Right cardiac atrium (tissue), 5 donors: ENCODE measurements around the gene CD81. TPM values are rescaled to one million over a fixed set of nuclear protein-coding genes. Genes with fewer than 3 reads are reported as not detected.
"Not testable (repeated sequence)": the region's sequence is repeated elsewhere in the genome, so short reads cannot be mapped to it uniquely, and the experiment has no call there.

Source experiments
- ATAC-seq, 2 donors: fragments of 200-7000 bp; cut with Tn5 transposase; one replicate each; pipeline versions ENCODE4 v1.8.0 to v1.9.1; 2020; ENCODE audit warnings: moderate library complexity in 2 of 2, mild to moderate bottlenecking in 1 of 2
- DNase-seq, 3 donors: peaks; one replicate each; pipeline ENCODE4 v3.0.0-alpha.2; 2020
- H3K27ac ChIP-seq: one replicate; pipeline ENCODE4 v1.5.1; 2013; ENCODE audit warnings: mild to moderate bottlenecking, low read length, control low read depth, moderate library complexity
- H3K27me3 ChIP-seq: one replicate; pipeline ENCODE4 v1.6.1; 2013; ENCODE audit not compliant: control insufficient read depth, insufficient read depth
- H3K4me1 ChIP-seq: one replicate; pipeline ENCODE4 v1.6.1; 2013; ENCODE audit warnings: low read length; ENCODE audit not compliant: control insufficient read depth, insufficient read depth
- H3K4me3 ChIP-seq: one replicate; pipeline ENCODE4 v1.5.1; 2013; ENCODE audit warnings: low read length, control low read depth
- H3K9me3 ChIP-seq: one replicate; pipeline ENCODE4 v1.6.1; 2013; ENCODE audit warnings: low read length; ENCODE audit not compliant: control insufficient read depth
- WGBS: extraction: QIAGEN DNeasy Blood & Tissue Kit; methylation state at CpG from one replicate; pipeline ENCODE4 v1.1.7; 2013; 5-methylcytosine and 5-hydroxymethylcytosine counted together
- intact Hi-C, 4 donors: fragments of 100-400 bp; cut with DNase I; formaldehyde crosslinking; loops; one replicate each; pipeline versions ENCODE4 v1.11.0 to v1.14.0; 2022 to 2023
- long read RNA-seq, 4 donors: library from polyadenylated mRNA; unstranded; transcript quantifications; one replicate each; pipeline ENCODE4 v2.0.0, GENCODE V29; 2020 to 2021
- polyA plus RNA-seq: library from polyadenylated mRNA; stranded (reverse); fragments of 200-250 nt; gene quantifications from one replicate; pipeline ENCODE4 v1.2.3, GENCODE V29; 2013
- total RNA-seq, 4 donors: library from RNA; stranded (reverse); fragmentation: NEBNext Ultra II Directional; extraction: Animal tissue kit (Norgen Biotek cat#: 25700); gene quantifications; one replicate each; pipeline ENCODE4 v1.2.1, GENCODE V29; 2021
- donor health status: healthy with polysubstance abuse.
- donor health status: DM: no; HTN: yes; CAD: no.
- donor health status: DM: no; HTN: no; CAD: no.
- donor health status: DM: no; HTN: yes; CAD: no; lungs with severe emphysema.
- donor health status: DM: yes; HTN: yes; CAD: no.

CD81 gene
- total RNA-seq (100 to 1,000 TPM; 677 to 920 (median 748) TPM), polyA plus RNA-seq (869 TPM)
- long read RNA-seq, donor 1, transcript CD81-201 (8 exons, 1,520 nt): major isoform, 518 of 578 reads
- long read RNA-seq, donor 1, transcript CD81-207 (6 exons, 890 nt): minor isoform, 10 of 578 reads
- long read RNA-seq, donor 1, transcript CD81-204 (5 exons, 940 nt): minor isoform, 8 of 578 reads
- long read RNA-seq, donor 1, partial matches to known transcripts: 9 of 578 reads
- long read RNA-seq, donor 1, other reads (novel, unspliced or antisense): 32 of 578 reads
- long read RNA-seq, donor 2, transcript CD81-207 (6 exons, 890 nt): minor isoform, 10 of 387 reads
- long read RNA-seq, donor 2, transcript CD81-201 (8 exons, 1,520 nt): major isoform, 307 of 387 reads
- long read RNA-seq, donor 2, partial matches to known transcripts: 61 of 387 reads
- long read RNA-seq, donor 2, other reads (novel, unspliced or antisense): 6 of 387 reads
- long read RNA-seq, donor 3, transcript CD81-201 (8 exons, 1,520 nt): major isoform, 38 of 77 reads
- long read RNA-seq, donor 3, transcript CD81-207 (6 exons, 890 nt): minor isoform, 8 of 77 reads
- long read RNA-seq, donor 3, partial matches to known transcripts: 7 of 77 reads
- long read RNA-seq, donor 3, other reads (novel, unspliced or antisense): 19 of 77 reads
- long read RNA-seq, donor 4, transcript CD81-207 (6 exons, 890 nt): minor isoform, 10 of 496 reads
- long read RNA-seq, donor 4, transcript CD81-201 (8 exons, 1,520 nt): major isoform, 445 of 496 reads
- long read RNA-seq, donor 4, partial matches to known transcripts: 32 of 496 reads
- long read RNA-seq, donor 4, other reads (novel, unspliced or antisense): 9 of 496 reads

GRCh38 chr11:2376751-2377451 lies at the start of gene CD81:
TSS of gene CD81 (plus strand) at chr11:2377310. CDS start at chr11:2377550, 240 bp downstream.
- H3K9me3 ChIP-seq: no peaks in the 10 kb centered on the region
- WGBS: 8% methylated on average over 65 of the region's 65 CpGs
- DNase-seq (peak in 2 of 3 donors; percentile 87), ATAC-seq (peak; percentile 63 to 66)
- H3K27ac ChIP-seq: peak within 1 kb of the TSS; percentile 96
- intact Hi-C loops: loop anchor here in 1 of 4 donors (10.0 kb wide), 1 partner anchor 62 kb away; no protein-coding TSS in a partner anchor
- peaks cover 14% of the 10 kb centered on the region for H3K4me1 ChIP-seq
- no peaks in the 10 kb centered on the region for H3K27me3 ChIP-seq
- peak within 1 kb of the TSS; percentile 97 for H3K4me3 ChIP-seq

- H3K9me3 ChIP-seq: no peaks in the 10 kb centered on the region
- H3K4me3 ChIP-seq: no peak overlapping the region
- ATAC-seq (no peak), DNase-seq (no peak)
- no peaks in the 10 kb centered on the region for H3K4me1 ChIP-seq
- intact Hi-C loops: no loop called here
- no peak overlapping the region for H3K27ac ChIP-seq
- no peaks in the 10 kb centered on the region for H3K27me3 ChIP-seq
- 92% methylated on average over 11 of the region's 11 CpGs for WGBS
These were observed 49.1 kb upstream of the CD81 start for GRCh38 chr11:2328021-2328420.

GRCh38 chr11:2328656-2329354 lies 48.3 kb upstream of the CD81 start:
- Histone ChIP-seq H3K27me3 (no peaks in the 10 kb centered on the region), H3K27ac (no peak overlapping the region), H3K4me3 (no peak overlapping the region), H3K9me3 (no peaks in the 10 kb centered on the region), H3K4me1 (no peaks in the 10 kb centered on the region)
- ATAC-seq (no peak), DNase-seq (no peak)
- WGBS: 91% methylated on average over 15 of the region's 15 CpGs
- intact Hi-C loops: no loop called here

GRCh38 chr11:2329551-2329950 lies 47.6 kb upstream of the CD81 start:
- Histone ChIP-seq H3K4me3 (no peak overlapping the region), H3K27me3 (no peaks in the 10 kb centered on the region), H3K27ac (no peak overlapping the region), H3K9me3 (no peaks in the 10 kb centered on the region), H3K4me1 (no peaks in the 10 kb centered on the region)
- intact Hi-C loops: no loop called here
- 91% methylated on average over 9 of the region's 9 CpGs for WGBS
- DNase-seq: no peak
- no peak for ATAC-seq

GRCh38 chr11:2330696-2331095 lies 46.4 kb upstream of the CD81 start:
- H3K27me3 ChIP-seq: no peaks in the 10 kb centered on the region
- H3K9me3 ChIP-seq: no peaks in the 10 kb centered on the region
- H3K4me1 ChIP-seq: no peaks in the 10 kb centered on the region
- ATAC-seq (no peak), DNase-seq (no peak)
- WGBS: 95% methylated on average over 6 of the region's 6 CpGs
- H3K4me3 ChIP-seq: no peak overlapping the region
- H3K27ac ChIP-seq: no peak overlapping the region
- intact Hi-C loops: no loop called here

- DNase-seq: no peak
- intact Hi-C loops: no loop called here
- ATAC-seq: no peak
- Histone ChIP-seq H3K27me3 (no peaks in the 10 kb centered on the region), H3K27ac (no peak overlapping the region), H3K4me1 (no peaks in the 10 kb centered on the region), H3K4me3 (no peak overlapping the region), H3K9me3 (no peaks in the 10 kb centered on the region)
- 96% methylated on average over 5 of the region's 5 CpGs for WGBS
These were observed 45.7 kb upstream of the CD81 start for GRCh38 chr11:2331404-2331803.

GRCh38 chr11:2332569-2332968 lies 44.5 kb upstream of the CD81 start:
- WGBS: 94% methylated on average over 22 of the region's 29 CpGs
- ATAC-seq: not testable (repeated sequence)

GRCh38 chr11:2333486-2334205 lies 43.5 kb upstream of the CD81 start:
- DNase-seq, H3K4me1 ChIP-seq, H3K27ac ChIP-seq, ATAC-seq, H3K27me3 ChIP-seq, H3K4me3 ChIP-seq, H3K9me3 ChIP-seq, intact Hi-C loops: not testable (repeated sequence)
- 76% methylated on average over 2 of the region's 4 CpGs for WGBS

More at GRCh38 chr11:2332569-2332968, 44.5 kb upstream of the CD81 start:
- H3K9me3 ChIP-seq, H3K4me1 ChIP-seq, intact Hi-C loops, H3K27me3 ChIP-seq, DNase-seq, H3K27ac ChIP-seq, H3K4me3 ChIP-seq: not testable (repeated sequence)

GRCh38 chr11:2335286-2335685 lies 41.8 kb upstream of the CD81 start:
- H3K4me1 ChIP-seq, H3K4me3 ChIP-seq, DNase-seq, ATAC-seq, H3K27ac ChIP-seq, H3K27me3 ChIP-seq, H3K9me3 ChIP-seq, intact Hi-C loops: not testable (repeated sequence)
- 95% methylated on average over 18 of the region's 18 CpGs for WGBS

GRCh38 chr11:2338760-2339159 lies 38.4 kb upstream of the CD81 start:
- H3K27ac ChIP-seq, H3K4me3 ChIP-seq, intact Hi-C loops, ATAC-seq, H3K27me3 ChIP-seq, DNase-seq, H3K4me1 ChIP-seq, H3K9me3 ChIP-seq: not testable (repeated sequence)
- 83% methylated on average over 8 of the region's 8 CpGs for WGBS
